ENCODE measurements around the gene LRCOL1.

Gene LRCOL1

GRCh38 chr12:132561427-132562156 is 48.8 kb downstream of the LRCOL1 start:
- no peak for DNase-seq

GRCh38 chr12:132560614-132561426 is 49.6 kb downstream of the LRCOL1 start:
- peak; percentile 42 for DNase-seq

GRCh38 chr12:132560364-132560613 is 50.1 kb downstream of the LRCOL1 start:
- DNase-seq: no peak

GRCh38 chr12:132559652-132560363 is 50.6 kb downstream of the LRCOL1 start:
- DNase-seq: no peak

- no peak for DNase-seq
Measured at GRCh38 chr12:132558861-132559623, 51.3 kb downstream of the LRCOL1 start.

- DNase-seq: no peak
Measured at GRCh38 chr12:132558042-132558856, 52.1 kb downstream of the LRCOL1 start.

- DNase-seq: no peak
Measured at GRCh38 chr12:132557291-132558015, 52.9 kb downstream of the LRCOL1 start.

- DNase-seq: no peak
Measured at GRCh38 chr12:132556801-132557200, 53.6 kb downstream of the LRCOL1 start.

GRCh38 chr12:132556216-132556615 is 54.2 kb downstream of the LRCOL1 start:
- DNase-seq: no peak

- DNase-seq: no peak
Measured at GRCh38 chr12:132555686-132556085, 54.7 kb downstream of the LRCOL1 start.

GRCh38 chr12:132554845-132555630 is 55.3 kb downstream of the LRCOL1 start:
- no peak for DNase-seq
